H1 (cell line): ENCODE measurements around the gene RFPL3. TPM values are rescaled to one million over a fixed set of nuclear protein-coding genes. Genes with fewer than 3 reads are reported as not detected.

Experiments
- CTCF ChIA-PET: fragments of 300-600 bp; sonication (Branson Sonifier 250); formaldehyde crosslinking; loops from one replicate; lab custom pipeline; 2021; ENCODE audit not compliant: partially characterized antibody; lab: Charles Lee
- POLR2A ChIA-PET: fragments of 300-600 bp; sonication (Branson Sonifier 250); formaldehyde crosslinking; loops from one replicate; lab custom pipeline; 2021; ENCODE audit warnings: inconsistent platforms; ENCODE audit not compliant: partially characterized antibody; lab: Charles Lee
- DNase-seq, 2 experiments: peaks; one replicate each; pipeline versions ENCODE4 v3.0.0 to v3.0.0-alpha.2; 2010 to 2022; ENCODE audit warnings: low spot score in 2 of 2, low read depth in 1 of 2, mixed read lengths in 1 of 2
- FAIRE-seq: peaks from 2 replicates; lab custom pipeline; 2011; peaks lifted over from hg19 to GRCh38; lab: Jason Lieb, UNC
- H2AFZ ChIP-seq: 2 replicates; pipeline ENCODE4 v1.8.1; 2012; ENCODE audit warnings: low read length, inconsistent platforms
- H2AK5ac ChIP-seq: 2 replicates; pipeline ENCODE4 v1.6.1; 2013; ENCODE audit warnings: low read depth, low read length
- H2BK120ac ChIP-seq: replicated peaks from 2 replicates; pipeline ENCODE3; 2013; ENCODE audit warnings: low read depth, low read length, inconsistent platforms
- H2BK12ac ChIP-seq: 2 replicates; pipeline ENCODE4 v1.6.1; 2013; ENCODE audit warnings: low read depth, low read length
- H2BK15ac ChIP-seq: 2 replicates; pipeline ENCODE4 v1.6.1; 2013; ENCODE audit warnings: low read length
- H2BK20ac ChIP-seq: 2 replicates; pipeline ENCODE4 v1.6.1; 2013; ENCODE audit warnings: low read length
- H2BK5ac ChIP-seq: 2 replicates; pipeline ENCODE4 v1.6.1; 2013; ENCODE audit warnings: low read depth, low read length
- H3K14ac ChIP-seq: 2 replicates; pipeline ENCODE4 v1.6.1; 2013; ENCODE audit warnings: inconsistent platforms; ENCODE audit not compliant: insufficient read length
- H3K18ac ChIP-seq: 2 replicates; pipeline ENCODE4 v1.6.1; 2013; ENCODE audit warnings: low read length; ENCODE audit errors: extremely low read depth
- H3K23ac ChIP-seq: 2 replicates; pipeline ENCODE4 v1.6.1; 2013; ENCODE audit warnings: inconsistent platforms; ENCODE audit not compliant: insufficient read length
- H3K23me2 ChIP-seq: 2 replicates; pipeline ENCODE4 v1.6.1; 2013; ENCODE audit warnings: low read depth, low read length
- H3K27ac ChIP-seq: 2 replicates; pipeline ENCODE4 v1.6.1; 2011; ENCODE audit warnings: low read depth, low read length, inconsistent platforms
- H3K27me3 ChIP-seq, 4 experiments: replicated peaks in 1 of 4; 1 replicate in 1 of 4; 2 replicates in 3 of 4; pipeline versions ENCODE4 v1.6.1 to v1.8.1; 2011 to 2013; ENCODE audit warnings: low read length in 3 of 4, mild to moderate bottlenecking in 3 of 4, inconsistent platforms in 2 of 4, mixed read lengths in 2 of 4, moderate library complexity in 1 of 4; ENCODE audit not compliant: control insufficient read depth in 3 of 4, insufficient read depth in 3 of 4; ENCODE audit errors: extremely low read depth in 1 of 4
- H3K36me3 ChIP-seq, 4 experiments: 2 replicates each; pipeline versions ENCODE4 v1.6.1 to v1.8.1; 2011 to 2013; ENCODE audit warnings: mild to moderate bottlenecking in 4 of 4, low read length in 3 of 4, moderate library complexity in 2 of 4, control low read depth in 1 of 4, inconsistent platforms in 1 of 4; ENCODE audit not compliant: insufficient read depth in 4 of 4, control insufficient read depth in 2 of 4
- H3K4ac ChIP-seq: replicated peaks from 2 replicates; pipeline ENCODE3; 2013; ENCODE audit warnings: low read length, low read depth, mixed read lengths, inconsistent platforms; ENCODE audit not compliant: insufficient read length
- H3K4me1 ChIP-seq, 4 experiments: replicated peaks in 1 of 4; 1 replicate in 1 of 4; 2 replicates in 3 of 4; pipeline versions ENCODE4 v1.6.1 to v1.8.1; 2011 to 2013; ENCODE audit warnings: low read length in 3 of 4, inconsistent platforms in 2 of 4, mixed read lengths in 1 of 4; ENCODE audit not compliant: insufficient read depth in 4 of 4, control insufficient read depth in 3 of 4
- H3K4me2 ChIP-seq, 2 experiments: 2 replicates each; pipeline versions ENCODE4 v1.6.1 to v1.8.1; 2011 to 2013; ENCODE audit warnings: low read depth in 2 of 2, low read length in 2 of 2, control low read depth in 1 of 2, inconsistent platforms in 1 of 2, mild to moderate bottlenecking in 1 of 2; ENCODE audit not compliant: insufficient read depth in 1 of 2
- H3K4me3 ChIP-seq, 4 experiments: fragments of 200-600, 300-600 bp in 1 of 4; sonication (generic), shearing (Covaris generic), sonication (Bioruptor Twin) in 1 of 4; 2 replicates each; pipeline versions ENCODE4 v1.5.1 to v1.8.1; 2011 to 2016; ENCODE audit warnings: low read length in 4 of 4, low read depth in 3 of 4, control low read depth in 2 of 4, inconsistent platforms in 2 of 4, mild to moderate bottlenecking in 2 of 4, mixed read lengths in 1 of 4, moderate library complexity in 1 of 4; ENCODE audit not compliant: insufficient read depth in 2 of 4; ENCODE audit errors: extremely low read depth in 1 of 4
- H3K56ac ChIP-seq: replicated peaks from 2 replicates; pipeline ENCODE3; 2013; ENCODE audit warnings: low read depth, mild to moderate bottlenecking, mixed read lengths, low read length, inconsistent platforms; ENCODE audit not compliant: insufficient read length
- H3K79me1 ChIP-seq: 2 replicates; pipeline ENCODE4 v1.6.1; 2013; ENCODE audit warnings: low read depth, low read length, control low read depth
- H3K79me2 ChIP-seq, 2 experiments: 2 replicates each; pipeline versions ENCODE4 v1.6.1 to v1.8.1; 2012 to 2013; ENCODE audit warnings: low read length in 2 of 2, mild to moderate bottlenecking in 2 of 2, inconsistent platforms in 1 of 2; ENCODE audit not compliant: insufficient read depth in 2 of 2, control insufficient read depth in 1 of 2
- H3K9ac ChIP-seq, 4 experiments: replicated peaks in 1 of 4; 1 replicate in 1 of 4; 2 replicates in 3 of 4; pipeline versions ENCODE4 v1.6.1 to v1.8.1; 2011 to 2013; ENCODE audit warnings: low read depth in 3 of 4, low read length in 3 of 4, control low read depth in 2 of 4, mild to moderate bottlenecking in 2 of 4, moderate library complexity in 2 of 4, inconsistent platforms in 1 of 4; ENCODE audit errors: extremely low read depth in 1 of 4
- H3K9me3 ChIP-seq, 2 experiments: 2 replicates each; pipeline versions ENCODE4 v1.6.1 to v1.8.1; 2012 to 2013; ENCODE audit warnings: mild to moderate bottlenecking in 2 of 2, moderate library complexity in 2 of 2, control low read depth in 1 of 2, inconsistent platforms in 1 of 2, low read depth in 1 of 2, low read length in 1 of 2, mixed read lengths in 1 of 2; ENCODE audit not compliant: insufficient read depth in 2 of 2
- H4K20me1 ChIP-seq, 2 experiments: replicated peaks in 1 of 2; 2 replicates each; pipeline versions ENCODE3 to v1.8.1; 2011 to 2013; ENCODE audit warnings: inconsistent platforms in 2 of 2, low read length in 2 of 2, mild to moderate bottlenecking in 1 of 2; ENCODE audit not compliant: insufficient read depth in 2 of 2, control insufficient read depth in 1 of 2
- H4K5ac ChIP-seq: 2 replicates; pipeline ENCODE4 v1.6.1; 2013; ENCODE audit warnings: low read length, low read depth, mixed read lengths, inconsistent platforms; ENCODE audit not compliant: insufficient read length
- H4K8ac ChIP-seq: 2 replicates; pipeline ENCODE4 v1.8.0; 2013; ENCODE audit warnings: mild to moderate bottlenecking, moderate library complexity, low read length, inconsistent platforms; ENCODE audit not compliant: insufficient read depth; ENCODE audit errors: extremely low read depth
- H4K91ac ChIP-seq: replicated peaks from 2 replicates; pipeline ENCODE3; 2013; ENCODE audit warnings: low read length, mixed read lengths, inconsistent platforms; ENCODE audit not compliant: insufficient read length
- KDM5A ChIP-seq: fragments of 200-600 bp; IDR thresholded peaks from 2 replicates; pipeline ENCODE4 v1.7.1; 2012; ENCODE audit warnings: mild to moderate bottlenecking, low read length, inconsistent platforms, mixed read lengths
- MAFK ChIP-seq: IDR thresholded peaks from 2 replicates; pipeline ENCODE4 v1.6.1; 2012; ENCODE audit warnings: low read depth, mild to moderate bottlenecking, improper control_type of control experiment, low read length
- MAX ChIP-seq: IDR thresholded peaks from 2 replicates; pipeline ENCODE4 v1.6.1; 2012; ENCODE audit warnings: inconsistent platforms
- NANOG ChIP-seq: IDR thresholded peaks from 2 replicates; pipeline ENCODE4 v1.6.1; 2011; ENCODE audit warnings: low read length, low read depth, mild to moderate bottlenecking, inconsistent platforms; ENCODE audit not compliant: insufficient read depth, poor library complexity, severe bottlenecking
- PHF8 ChIP-seq: fragments of 200-600 bp; sonication (generic); conservative IDR thresholded peaks from 2 replicates; pipeline ENCODE4 v1.7.1; 2012; ENCODE audit warnings: low read depth, mild to moderate bottlenecking, inconsistent platforms, low read length, moderate library complexity
- RFX5 ChIP-seq: IDR thresholded peaks from 2 replicates; pipeline ENCODE4 v1.6.1; 2011; ENCODE audit warnings: low read depth, low read length, improper control_type of control experiment, borderline replicate concordance
- RNF2 ChIP-seq: fragments of 200-900, 300-1000 bp; sonication (generic); IDR thresholded peaks from 2 replicates; pipeline ENCODE4 v1.7.1; 2016; ENCODE audit warnings: borderline replicate concordance, low read depth, mild to moderate bottlenecking, antibody characterized with exemption, low read length; ENCODE audit not compliant: poor library complexity, severe bottlenecking; ENCODE audit errors: missing control alignments
- SAP30 ChIP-seq: fragments of 300-600 bp; sonication (generic); IDR thresholded peaks from 2 replicates; pipeline ENCODE4 v1.7.1; 2012; ENCODE audit warnings: low read length, moderate library complexity, mild to moderate bottlenecking, inconsistent platforms; ENCODE audit not compliant: insufficient read depth, insufficient replicate concordance
- SIN3A ChIP-seq, 2 experiments: IDR thresholded peaks in 1 of 2; conservative IDR thresholded peaks in 1 of 2; 2 replicates each; pipeline ENCODE4 v1.6.1; 2011 to 2012; ENCODE audit warnings: low read length in 2 of 2, improper control_type of control experiment in 1 of 2, low read depth in 1 of 2, mild to moderate bottlenecking in 1 of 2
- WGBS, 2 experiments: shearing (Covaris generic) in 1 of 2; methylation state at CpG; one replicate each; pipeline versions ENCODE4 v1.1.6 to v1.1.7; 2013 to 2015; ENCODE audit warnings: low lambda C conversion rate in 2 of 2, mixed read lengths in 2 of 2, inconsistent platforms in 1 of 2, low coverage in 1 of 2, missing lambda C conversion rate in 1 of 2; ENCODE audit not compliant: insufficient replicate concordance in 2 of 2, insufficient coverage in 1 of 2, insufficient read length in 1 of 2; ENCODE audit errors: extremely low coverage in 1 of 2, missing lambda C conversion rate in 1 of 2; 5-methylcytosine and 5-hydroxymethylcytosine counted together
- polyA plus RNA-seq, 7 experiments: library from polyadenylated mRNA; depleted of rRNA in 3 of 7; stranded (reverse) in 5 of 7; unstranded in 2 of 7; fragments of >200 nt in 5 of 7; fragments of 200-250 nt in 2 of 7; gene quantifications; 1 replicate in 5 of 7; 2 replicates in 1 of 7; 4 replicates in 1 of 7; pipeline versions ENCODE4 v1.2.1 to v1.2.3, GENCODE V29; 2011 to 2013; ENCODE audit warnings: missing spikeins in 2 of 7, mixed read lengths in 2 of 7
- total RNA-seq: library from RNA; stranded (reverse); fragmentation: NEBNext Ultra II Directional; extraction: Animal tissue kit (Norgen Biotek cat#: 25700); gene quantifications from 2 replicates; pipeline ENCODE4 v1.2.1, GENCODE V29; 2021

Gene RFPL3
- total and polyA plus RNA-seq, 2 of the 8 experiments (the other 6 are each of a cell fraction or from before 2014, with no cell fraction given), result 0.08 to 0.24 TPM

- Histone ChIP-seq H2BK20ac (no peak overlapping the region), H2BK15ac (no peak overlapping the region), H3K9ac (no peak overlapping the region), H3K9me3 (no peaks in the 10 kb centered on the region), H2AFZ (no peak overlapping the region), H3K18ac (no peak overlapping the region), H4K5ac (no peak overlapping the region), H3K27me3 (no peaks in the 10 kb centered on the region), H3K14ac (no peak overlapping the region), H3K23me2 (no peaks in the 10 kb centered on the region), H2BK5ac (no peak overlapping the region), H3K23ac (no peak overlapping the region), H2BK120ac (no peak overlapping the region), H4K91ac (no peak overlapping the region), H3K79me1 (no peaks in the 10 kb centered on the region), H3K79me2 (no peaks in the 10 kb centered on the region), H3K56ac (no peak overlapping the region), H3K4me2 (no peak overlapping the region), H2AK5ac (no peak overlapping the region), H4K20me1 (no peaks in the 10 kb centered on the region), H3K4me3 (no peak overlapping the region), H4K8ac (no peak overlapping the region), H3K4me1 (no peaks in the 10 kb centered on the region), H3K27ac (no peak overlapping the region), H3K4ac (no peak overlapping the region), H2BK12ac (no peak overlapping the region), H3K36me3 (no peaks in the 10 kb centered on the region)
- DNase-seq (no peak), FAIRE-seq (no peak)
- 85% methylated on average over 5 of the region's 5 CpGs; no CpG with 5 or more reads in 1 of the 2 experiments for WGBS, 2 experiments
- CTCF ChIA-PET, result interaction anchor here (1.3 kb wide), 1 partner anchor 14 kb away, joined by 4 read pairs; no protein-coding TSS in a partner anchor
- POLR2A ChIA-PET, result no interaction called here
- TF ChIP-seq SIN3A (conservative IDR thresholded peaks at IDR 0.05 in 1 of 2, IDR thresholded peaks at IDR 0.05 in 1 of 2; ENCODE audit: low read depth in 1 of 2, low read length in 2 of 2) (no peak), RNF2 (no peak), MAFK (no peak), SAP30 (no peak), RFX5 (no peak), PHF8 (no peak), MAX (no peak), KDM5A (no peak), NANOG (no peak)
These were observed 6.5 kb downstream of the RFPL3 start for GRCh38 chr22:32364210-32364609.
